Colonic mucosa (tissue), 4 donors: ENCODE measurements around the gene OR2T1. TPM values are rescaled to one million over a fixed set of nuclear protein-coding genes. Genes with fewer than 3 reads are reported as not detected.

Source experiments
- DNase-seq: peaks from one replicate; pipeline ENCODE4 v3.0.0-alpha.2; 2020
- H3K27ac ChIP-seq: fragments of 200-600 bp; one replicate; pipeline ENCODE4 v1.8.0; 2021
- H3K27me3 ChIP-seq: fragments of 200-600 bp; one replicate; pipeline ENCODE4 v1.8.0; 2021
- H3K36me3 ChIP-seq: fragments of 200-600 bp; one replicate; pipeline ENCODE4 v1.8.0; 2021
- H3K4me1 ChIP-seq: fragments of 200-600 bp; one replicate; pipeline ENCODE4 v1.8.0; 2021; ENCODE audit warnings: mild to moderate bottlenecking
- H3K4me3 ChIP-seq: fragments of 200-600 bp; one replicate; pipeline ENCODE4 v1.8.0; 2021
- H3K9ac ChIP-seq, 2 donors: one replicate each; pipeline ENCODE4 v1.7.0; 2013; ENCODE audit warnings: control low read depth in 2 of 2, low read depth in 2 of 2, low read length in 2 of 2
- H3K9me3 ChIP-seq: fragments of 200-600 bp; one replicate; pipeline ENCODE4 v1.8.0; 2021
- intact Hi-C: fragments of 100-400 bp; cut with DNase I; formaldehyde crosslinking; loops from one replicate; pipeline ENCODE4 v1.14.1; 2022
- total RNA-seq, 2 donors: library from RNA; stranded (reverse); fragmentation: NEBNext Ultra II Directional in 1 of 2; extraction: Animal tissue kit (Norgen Biotek cat#: 25700) in 1 of 2; gene quantifications; one replicate each; pipeline ENCODE4 v1.2.1, GENCODE V29; 2021
- TF ChIP-seq, protein P1 (sequence below): fragments of 200-600 bp; IDR thresholded peaks from one replicate; pipeline ENCODE4 v1.8.0; 2022; ENCODE audit warnings: antibody characterized with exemption, mild to moderate bottlenecking
- donor health status: healthy.
- donor health status: DM: no; HTN: no; CAD: no.
- donor health status: DM: no; HTN: no; CAD: no.

Gene OR2T1, protein sequence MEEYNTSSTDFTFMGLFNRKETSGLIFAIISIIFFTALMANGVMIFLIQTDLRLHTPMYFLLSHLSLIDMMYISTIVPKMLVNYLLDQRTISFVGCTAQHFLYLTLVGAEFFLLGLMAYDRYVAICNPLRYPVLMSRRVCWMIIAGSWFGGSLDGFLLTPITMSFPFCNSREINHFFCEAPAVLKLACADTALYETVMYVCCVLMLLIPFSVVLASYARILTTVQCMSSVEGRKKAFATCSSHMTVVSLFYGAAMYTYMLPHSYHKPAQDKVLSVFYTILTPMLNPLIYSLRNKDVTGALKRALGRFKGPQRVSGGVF
- not detected for total RNA-seq

DNA sequence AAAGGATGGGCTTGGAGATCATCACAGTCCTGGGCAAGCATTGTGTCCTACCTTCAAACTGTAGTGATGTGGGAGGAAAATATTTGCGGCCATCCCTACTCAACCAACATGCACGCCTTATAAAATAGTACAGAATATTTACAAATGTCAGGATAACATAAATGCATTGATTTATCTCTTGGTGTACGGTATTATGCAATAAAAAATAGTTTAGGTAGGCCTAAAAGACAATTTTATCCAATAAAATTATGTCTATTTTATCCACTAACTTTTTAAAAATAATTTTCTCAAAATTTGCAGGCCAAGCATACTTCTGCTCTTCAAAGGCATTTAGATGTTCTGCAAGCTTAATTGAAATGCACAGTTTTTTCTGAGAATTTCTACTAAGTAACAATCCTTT is at the start of gene OR2T1:
Gene OR2T1, plus strand, starts transcription at position 301 of the 400 bp plus-strand sequence. CDS start 3,100 bp downstream, outside the sequence.
- no peaks in the 10 kb centered on the region for H3K9me3 ChIP-seq
- H3K36me3 ChIP-seq: no peaks in the 10 kb centered on the region
- no peak within 1 kb of the TSS for H3K27ac ChIP-seq
- H3K4me1 ChIP-seq: no peaks in the 10 kb centered on the region
- no peak within 1 kb of the TSS for H3K9ac ChIP-seq
- no peaks in the 10 kb centered on the region for H3K27me3 ChIP-seq
- H3K4me3 ChIP-seq: no peak within 1 kb of the TSS
- TF ChIP-seq, protein P1, sequence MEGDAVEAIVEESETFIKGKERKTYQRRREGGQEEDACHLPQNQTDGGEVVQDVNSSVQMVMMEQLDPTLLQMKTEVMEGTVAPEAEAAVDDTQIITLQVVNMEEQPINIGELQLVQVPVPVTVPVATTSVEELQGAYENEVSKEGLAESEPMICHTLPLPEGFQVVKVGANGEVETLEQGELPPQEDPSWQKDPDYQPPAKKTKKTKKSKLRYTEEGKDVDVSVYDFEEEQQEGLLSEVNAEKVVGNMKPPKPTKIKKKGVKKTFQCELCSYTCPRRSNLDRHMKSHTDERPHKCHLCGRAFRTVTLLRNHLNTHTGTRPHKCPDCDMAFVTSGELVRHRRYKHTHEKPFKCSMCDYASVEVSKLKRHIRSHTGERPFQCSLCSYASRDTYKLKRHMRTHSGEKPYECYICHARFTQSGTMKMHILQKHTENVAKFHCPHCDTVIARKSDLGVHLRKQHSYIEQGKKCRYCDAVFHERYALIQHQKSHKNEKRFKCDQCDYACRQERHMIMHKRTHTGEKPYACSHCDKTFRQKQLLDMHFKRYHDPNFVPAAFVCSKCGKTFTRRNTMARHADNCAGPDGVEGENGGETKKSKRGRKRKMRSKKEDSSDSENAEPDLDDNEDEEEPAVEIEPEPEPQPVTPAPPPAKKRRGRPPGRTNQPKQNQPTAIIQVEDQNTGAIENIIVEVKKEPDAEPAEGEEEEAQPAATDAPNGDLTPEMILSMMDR: no peak
- intact Hi-C loops: no loop called here
- DNase-seq: no peak

DNA sequence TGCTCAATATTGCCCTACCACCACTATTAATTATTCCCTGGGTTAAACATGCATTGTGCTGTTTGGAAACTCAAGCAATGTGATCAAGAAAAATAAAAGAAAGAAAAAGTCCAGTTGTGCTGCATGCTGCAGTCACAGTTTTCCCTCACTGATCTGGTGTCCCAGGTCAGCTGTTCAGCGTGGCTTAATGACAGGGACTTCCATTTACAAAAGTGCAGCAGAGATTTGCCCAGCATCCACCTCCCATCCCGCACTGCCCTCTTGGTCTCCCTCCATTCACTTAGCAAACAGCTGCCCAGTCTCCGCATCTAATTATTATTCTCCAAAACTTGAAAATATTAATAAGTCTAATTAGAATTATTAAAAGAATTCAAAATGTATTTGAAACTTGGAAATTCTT is 43.4 kb upstream of the OR2T1 start:
- Histone ChIP-seq H3K36me3 (no peaks in the 10 kb centered on the region), H3K27ac (no peak overlapping the region), H3K4me3 (no peak overlapping the region), H3K9me3 (no peaks in the 10 kb centered on the region), H3K27me3 (no peaks in the 10 kb centered on the region), H3K9ac (no peak overlapping the region), H3K4me1 (no peaks in the 10 kb centered on the region)
- intact Hi-C loops: no loop called here
- DNase-seq: no peak
- TF ChIP-seq, protein P1: no peak

DNA sequence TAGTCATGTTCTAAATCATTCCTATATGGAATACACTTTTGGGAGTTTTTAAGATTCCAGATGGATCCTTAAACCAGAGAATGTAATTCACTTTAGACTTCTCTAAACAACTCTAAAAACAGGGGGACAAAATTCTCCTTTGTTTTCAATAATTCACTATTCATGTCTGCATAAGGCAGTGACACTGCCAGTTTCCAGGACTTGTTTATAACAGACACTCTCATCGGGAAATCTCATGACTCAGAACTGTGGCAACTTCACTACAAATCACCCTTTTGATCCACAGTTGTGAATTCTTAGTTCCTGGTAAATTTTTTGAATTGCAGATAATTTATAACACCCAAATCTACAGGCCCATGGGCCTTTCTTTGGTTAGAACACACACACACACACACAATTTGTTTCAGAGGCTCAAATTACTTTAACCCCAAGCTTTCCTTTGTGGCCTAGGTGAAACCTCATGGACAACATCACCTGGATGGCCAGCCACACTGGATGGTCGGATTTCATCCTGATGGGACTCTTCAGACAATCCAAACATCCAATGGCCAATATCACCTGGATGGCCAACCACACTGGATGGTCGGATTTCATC is 41.6 kb upstream of the OR2T1 start, which contains the start of gene OR2T4:
Gene OR2T4, plus strand, starts transcription at position 545 of the 595 bp plus-strand sequence. Its CDS starts 0 bp downstream, at position 545.
- no peaks in the 10 kb centered on the region for H3K4me1 ChIP-seq
- H3K9me3 ChIP-seq: no peaks in the 10 kb centered on the region
- H3K27ac ChIP-seq: no peak within 1 kb of the TSS
- H3K36me3 ChIP-seq: no peaks in the 10 kb centered on the region
- intact Hi-C loops: no loop called here
- H3K4me3 ChIP-seq: no peak within 1 kb of the TSS
- H3K9ac ChIP-seq: no peak within 1 kb of the TSS
- no peak for DNase-seq
- TF ChIP-seq, protein P1: no peak
- H3K27me3 ChIP-seq: no peaks in the 10 kb centered on the region

DNA sequence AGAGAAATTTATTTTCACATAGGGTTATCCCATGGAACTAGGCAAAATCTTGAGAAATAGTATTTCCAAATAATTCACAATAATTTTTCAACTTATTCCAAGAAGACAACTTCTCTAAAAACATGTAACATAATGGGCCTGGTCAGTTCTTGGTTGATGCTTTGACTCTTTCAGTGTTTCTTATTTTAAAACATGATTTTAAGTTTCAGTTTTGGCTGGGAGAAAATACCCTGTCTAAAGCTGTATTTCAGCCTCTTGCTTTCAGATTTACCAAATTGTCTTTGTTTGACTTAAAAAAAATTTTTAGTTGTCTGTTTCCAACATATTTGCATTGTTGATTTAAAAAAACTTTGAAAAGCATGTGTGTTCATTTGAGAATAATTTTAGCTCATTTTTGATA is 36.2 kb upstream of the OR2T1 start:
- no peak overlapping the region for H3K9ac ChIP-seq
- TF ChIP-seq, protein P1: no peak
- no peaks in the 10 kb centered on the region for H3K4me1 ChIP-seq
- H3K9me3 ChIP-seq: no peaks in the 10 kb centered on the region
- H3K27ac ChIP-seq: no peak overlapping the region
- H3K27me3 ChIP-seq: no peaks in the 10 kb centered on the region
- no peak for DNase-seq
- H3K36me3 ChIP-seq: no peaks in the 10 kb centered on the region
- intact Hi-C loops: no loop called here
- H3K4me3 ChIP-seq: no peak overlapping the region

DNA sequence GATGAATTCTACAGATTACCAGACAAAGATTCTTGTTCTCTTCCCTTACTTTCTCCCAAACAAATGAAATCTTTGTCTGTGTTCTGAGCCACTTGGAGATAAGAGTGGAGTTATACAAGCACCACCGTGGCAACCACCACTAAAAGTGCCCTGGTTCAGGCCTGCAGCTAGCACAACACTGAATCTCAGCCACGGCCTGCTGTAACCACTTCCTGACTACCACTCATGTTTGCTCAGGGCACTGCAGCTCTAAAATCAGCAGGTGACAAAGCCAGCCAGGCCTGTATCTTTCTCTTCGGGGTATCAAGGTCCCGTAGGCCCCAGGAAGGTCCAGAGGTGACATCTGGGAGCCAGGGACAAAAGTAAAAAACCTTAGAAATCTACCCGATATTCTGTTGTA is 30.5 kb upstream of the OR2T1 start:
- Histone ChIP-seq H3K36me3 (no peaks in the 10 kb centered on the region), H3K9ac (no peak overlapping the region), H3K9me3 (no peaks in the 10 kb centered on the region), H3K27me3 (no peaks in the 10 kb centered on the region), H3K4me1 (no peaks in the 10 kb centered on the region), H3K27ac (no peak overlapping the region), H3K4me3 (no peak overlapping the region)
- TF ChIP-seq, protein P1: no peak
- DNase-seq: no peak
- intact Hi-C loops: no loop called here
